Pancreas (tissue), 10 donors: Measurements from ENCODE around the gene GRHPR. TPM values are rescaled to one million over a fixed set of nuclear protein-coding genes. Genes with fewer than 3 reads are reported as not detected.
A peak's percentile ranks its signal among the peaks of the same experiment; 100 is the strongest.

Source experiments
- ATAC-seq, 4 donors: fragments of 200-7000 bp; cut with Tn5 transposase; one replicate each; pipeline versions ENCODE4 v1.8.0 to v1.9.1; 2020; ENCODE audit warnings: mild to moderate bottlenecking in 4 of 4, moderate library complexity in 4 of 4
- DNase-seq, 6 donors: peaks; one replicate each; pipeline ENCODE4 v3.0.0-alpha.2; 2020
- FAIRE-seq: peaks from 2 replicates; lab custom pipeline; 2012; peaks lifted over from hg19 to GRCh38; lab: Jason Lieb, UNC
- H3K27ac ChIP-seq, 4 donors: fragments of 200-600 bp; sonication (generic); 1 replicate in 3 of 4; 2 replicates in 1 of 4; pipeline versions ENCODE4 v1.5.0 to v1.8.0; 2020
- H3K27me3 ChIP-seq, 4 donors: fragments of 200-600 bp; one replicate each; pipeline ENCODE4 v1.8.0; 2021
- H3K36me3 ChIP-seq, 3 donors: fragments of 200-600 bp; sonication (generic) in 1 of 3; one replicate each; pipeline versions ENCODE4 v1.5.0 to v1.8.0; 2020 to 2021
- H3K4me1 ChIP-seq, 3 donors: fragments of 200-600 bp; one replicate each; pipeline ENCODE4 v1.8.0; 2021
- H3K4me3 ChIP-seq, 4 donors: fragments of 200-600 bp; sonication (generic) in 2 of 4; one replicate each; pipeline versions ENCODE4 v1.5.0 to v1.8.0; 2020 to 2021
- H3K9me3 ChIP-seq, 4 donors: fragments of 200-600 bp; one replicate each; pipeline ENCODE4 v1.8.0; 2021
- WGBS, 2 donors: extraction: QIAGEN DNeasy Blood & Tissue Kit; methylation state at CpG; one replicate each; pipeline ENCODE4 v1.1.7; 2013; 5-methylcytosine and 5-hydroxymethylcytosine counted together
- intact Hi-C, 3 donors: fragments of 100-400 bp; cut with DNase I; formaldehyde crosslinking; loops; one replicate each; pipeline versions ENCODE4 v1.11.1 to v1.14.2; 2022
- polyA plus RNA-seq, 2 donors: library from polyadenylated mRNA; stranded (reverse); fragments of 200-250 nt; gene quantifications; one replicate each; pipeline ENCODE4 v1.2.3, GENCODE V29; 2013
- total RNA-seq, 6 donors: library from RNA; stranded (reverse); fragmentation: NEBNext Ultra II Directional in 4 of 6; extraction: Animal tissue kit (Norgen Biotek cat#: 25700) in 4 of 6; gene quantifications; one replicate each; pipeline versions ENCODE4 v1.2.1 to v1.2.4, GENCODE V29; 2021 to 2023
- TF ChIP-seq, protein P1 (sequence below), 4 donors: fragments of 200-600 bp; sonication (generic) in 3 of 4; IDR thresholded peaks; one replicate each; pipeline versions ENCODE4 v1.5.0 to v1.8.0; 2021; ENCODE audit warnings: antibody characterized with exemption in 4 of 4
- donor health status: healthy with polysubstance abuse.
- donor health status: DM: no; HTN: no; CAD: no; lungs with moderate emphysema.
- donor health status: DM: no; HTN: no; CAD: no.
- donor health status: control.
- donor health status: control.
- donor health status: Bipolar disorder and iron deficiency.
- donor health status: DM: yes; HTN: yes; CAD: no.
- donor health status: DM: no; HTN: no; CAD: no.
- donor health status: DM: no; HTN: no; CAD: no.
- donor health status: DM: yes; HTN: yes; CAD: no.

GRHPR gene
- total and polyA plus RNA-seq, 8 donors, result 30.2 to 54.3 (median 43.3) TPM

DNA sequence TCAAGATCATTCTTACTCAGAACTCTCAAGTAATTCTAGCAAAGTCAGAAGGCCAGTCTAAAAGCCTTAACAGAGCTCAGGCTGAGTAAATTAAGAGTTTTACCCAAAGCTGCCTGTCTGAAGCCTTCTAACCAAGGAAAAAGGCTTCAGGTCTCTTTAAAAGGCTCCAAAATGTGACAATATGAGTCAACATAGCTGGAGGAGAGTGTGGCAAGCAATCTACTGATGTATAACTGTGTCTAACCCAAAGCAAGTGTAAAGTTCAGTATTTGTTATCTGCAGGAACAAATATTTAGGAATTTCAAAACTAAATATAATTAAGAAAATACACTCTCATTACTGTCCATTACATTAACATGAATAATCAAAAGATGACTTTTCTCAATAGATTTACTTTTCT lies 31.7 kb downstream of the GRHPR start:
- H3K4me1 ChIP-seq, result peaks cover 4 to 16% (median 11%) of the 10 kb centered on the region in 3 donors
- ATAC-seq (peak in 3 of 4 donors; percentile 38 to 42 (median 39)), DNase-seq (no peak), FAIRE-seq (no peak)
- no peaks in the 10 kb centered on the region for H3K36me3 ChIP-seq
- no peaks in the 10 kb centered on the region for H3K9me3 ChIP-seq
- no peak overlapping the region for H3K4me3 ChIP-seq
- TF ChIP-seq, protein P1, sequence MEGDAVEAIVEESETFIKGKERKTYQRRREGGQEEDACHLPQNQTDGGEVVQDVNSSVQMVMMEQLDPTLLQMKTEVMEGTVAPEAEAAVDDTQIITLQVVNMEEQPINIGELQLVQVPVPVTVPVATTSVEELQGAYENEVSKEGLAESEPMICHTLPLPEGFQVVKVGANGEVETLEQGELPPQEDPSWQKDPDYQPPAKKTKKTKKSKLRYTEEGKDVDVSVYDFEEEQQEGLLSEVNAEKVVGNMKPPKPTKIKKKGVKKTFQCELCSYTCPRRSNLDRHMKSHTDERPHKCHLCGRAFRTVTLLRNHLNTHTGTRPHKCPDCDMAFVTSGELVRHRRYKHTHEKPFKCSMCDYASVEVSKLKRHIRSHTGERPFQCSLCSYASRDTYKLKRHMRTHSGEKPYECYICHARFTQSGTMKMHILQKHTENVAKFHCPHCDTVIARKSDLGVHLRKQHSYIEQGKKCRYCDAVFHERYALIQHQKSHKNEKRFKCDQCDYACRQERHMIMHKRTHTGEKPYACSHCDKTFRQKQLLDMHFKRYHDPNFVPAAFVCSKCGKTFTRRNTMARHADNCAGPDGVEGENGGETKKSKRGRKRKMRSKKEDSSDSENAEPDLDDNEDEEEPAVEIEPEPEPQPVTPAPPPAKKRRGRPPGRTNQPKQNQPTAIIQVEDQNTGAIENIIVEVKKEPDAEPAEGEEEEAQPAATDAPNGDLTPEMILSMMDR (IDR thresholded peaks at IDR 0.05), result no peak
- H3K27ac ChIP-seq, result peak overlapping the region in 1 of 4 donors; percentile 39
- no peaks in the 10 kb centered on the region for H3K27me3 ChIP-seq
- intact Hi-C loops, result no loop called here

DNA sequence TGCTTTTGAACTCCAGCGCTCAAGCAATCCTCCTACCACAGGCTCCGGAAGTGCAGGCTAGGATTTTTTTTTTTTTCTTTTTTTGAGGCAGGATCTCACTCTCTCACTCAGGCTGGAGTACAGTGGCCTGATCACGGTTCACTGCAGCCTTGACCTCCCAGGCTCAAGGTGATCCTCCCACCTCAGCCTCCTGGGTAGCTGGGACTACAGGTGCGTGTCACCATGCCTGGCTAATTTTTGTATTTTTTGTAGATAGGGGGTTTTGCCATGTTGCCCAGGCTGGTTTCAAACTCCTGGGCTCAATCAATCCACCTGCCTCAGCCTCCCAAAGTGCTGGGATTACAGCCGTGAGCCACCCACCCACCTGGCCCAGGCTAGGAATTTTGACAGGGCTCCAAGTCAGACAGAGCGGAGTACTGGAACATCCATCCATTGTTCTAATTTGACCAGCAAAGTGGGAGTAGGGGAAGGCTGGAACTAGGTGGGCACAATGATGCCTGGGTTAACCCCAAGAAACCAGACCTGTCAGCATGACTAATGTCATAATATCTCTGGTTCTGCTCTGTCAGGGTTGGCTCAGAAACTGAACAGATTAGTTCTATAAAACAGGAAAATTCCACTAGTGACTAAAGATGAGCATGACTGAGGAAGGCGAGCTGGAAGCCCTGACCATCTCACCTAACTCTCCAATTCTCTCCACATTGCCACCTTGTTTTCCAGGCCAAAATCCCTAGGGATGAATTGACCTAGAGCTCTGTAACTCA lies 33.6 kb downstream of the GRHPR start:
- intact Hi-C loops, result no loop called here
- H3K27ac ChIP-seq, result no peak overlapping the region
- H3K9me3 ChIP-seq, result no peaks in the 10 kb centered on the region
- H3K36me3 ChIP-seq, result no peaks in the 10 kb centered on the region
- no peak overlapping the region for H3K4me3 ChIP-seq
- FAIRE-seq, result no peak
- TF ChIP-seq, protein P1 (IDR thresholded peaks at IDR 0.05), result no peak
- no peak for DNase-seq
- H3K4me1 ChIP-seq, result peaks cover 4 to 16% (median 11%) of the 10 kb centered on the region in 3 donors
- WGBS, 2 donors, result 76 to 78% methylated on average over 7 of the region's 7 CpGs
- no peaks in the 10 kb centered on the region for H3K27me3 ChIP-seq
- no peak for ATAC-seq

GRCh38 chr9:37456817-37457216 lies 34.3 kb downstream of the GRHPR start:
- peaks cover 4 to 16% (median 11%) of the 10 kb centered on the region in 3 donors for H3K4me1 ChIP-seq
- no peaks in the 10 kb centered on the region for H3K9me3 ChIP-seq
- 67 to 72% methylated on average over 1 of the region's 1 CpG for WGBS, 2 donors
- no peak overlapping the region for H3K4me3 ChIP-seq
- no peak for ATAC-seq
- H3K27ac ChIP-seq, result no peak overlapping the region
- DNase-seq, result no peak
- TF ChIP-seq, protein P1 (IDR thresholded peaks at IDR 0.05), result no peak
- intact Hi-C loops, result no loop called here
- FAIRE-seq, result no peak
- no peaks in the 10 kb centered on the region for H3K27me3 ChIP-seq
- H3K36me3 ChIP-seq, result no peaks in the 10 kb centered on the region

DNA sequence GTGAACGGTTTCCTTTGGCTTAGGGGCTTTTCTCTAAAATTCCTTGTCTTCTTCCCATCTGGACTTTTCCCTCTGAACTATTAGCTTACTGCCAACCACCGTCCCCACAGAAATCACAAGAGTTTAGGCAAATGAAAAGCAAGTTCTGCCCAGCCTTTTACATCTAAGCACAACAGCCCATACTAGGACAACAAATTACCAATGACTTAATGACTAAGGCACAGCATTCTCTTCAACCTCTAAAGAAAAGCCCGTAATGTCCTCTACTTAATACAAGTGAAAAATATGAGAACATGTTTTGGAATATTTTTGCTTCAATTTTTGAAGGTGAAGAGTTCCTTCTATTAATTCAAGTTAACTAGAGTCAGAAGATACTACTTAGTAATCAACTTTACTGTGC lies 41.5 kb downstream of the GRHPR start:
- H3K27ac ChIP-seq, result peak overlapping the region in 2 of 4 donors; percentile 90 to 96
- intact Hi-C loops, result no loop called here

More for the DNA sequence above, 41.5 kb downstream of the GRHPR start:
- Histone ChIP-seq H3K36me3 (no peaks in the 10 kb centered on the region), H3K4me1 (peaks cover 14 to 20% (median 18%) of the 10 kb centered on the region in 3 donors), H3K9me3 (no peaks in the 10 kb centered on the region), H3K27me3 (no peaks in the 10 kb centered on the region), H3K4me3 (peak overlapping the region; percentile 62 to 94 (median 72))
- no peak for ATAC-seq
- no peak for DNase-seq
- TF ChIP-seq, protein P1 (IDR thresholded peaks at IDR 0.05), result no peak
- WGBS, 2 donors, result 12 to 17% methylated on average over 3 of the region's 3 CpGs
- FAIRE-seq, result no peak
